ENCODE results near the gene ACR. TPM values are rescaled to one million over a fixed set of nuclear protein-coding genes. Genes with fewer than 3 reads are reported as not detected.

The ACR gene
- total and polyA plus RNA-seq, 2 experiments from 2014 or later = not detected

DNA sequence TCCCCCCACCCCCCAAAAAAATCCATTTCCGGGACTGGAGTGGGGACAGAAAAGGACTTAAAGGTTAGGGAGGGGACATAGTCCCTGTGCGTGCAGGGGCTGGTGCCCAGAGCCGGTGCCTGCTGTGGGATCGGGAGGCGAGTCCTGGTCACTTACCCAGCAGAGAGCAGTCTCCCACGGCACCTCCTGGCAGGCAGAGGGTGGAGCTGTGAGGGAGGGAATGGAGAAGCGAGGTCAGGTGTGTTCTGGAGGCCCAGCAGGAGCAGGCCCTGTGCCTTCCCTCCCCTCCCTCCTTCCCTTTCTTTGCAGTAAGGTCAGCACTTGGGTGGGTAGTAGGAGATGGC lies 37.0 kb upstream of the ACR start:
- H3F3A ChIP-seq (replicated peaks; ENCODE audit: low read depth) = peaks cover 4% of the 10 kb centered on the region; the same call in 1 of the 2 replicates
- no peak overlapping the region for H2AFZ ChIP-seq
- peaks cover 8% of the 10 kb centered on the region; the same call in 2 of the 3 replicates for H3K4me1 Mint-ChIP-seq
- peaks cover 19% of the 10 kb centered on the region for H3K27me3 ChIP-seq (ENCODE audit: insufficient read depth)
- peaks cover 31% of the 10 kb centered on the region for H3K27me3 Mint-ChIP-seq (ENCODE audit: insufficient read depth, low read depth, poor library complexity)
- no peak for TF ChIP-seq EZH2phosphoT487 (IDR thresholded peaks at IDR 0.05; ENCODE audit: unreplicated experiment)
- TF ChIP-seq JUNB (IDR thresholded peaks at IDR 0.05; ENCODE audit: unreplicated experiment) = no peak
- TF ChIP-seq ZNF331 (CRISPR knock-in tag; IDR thresholded peaks at IDR 0.05; ENCODE audit: low read depth) = no peak
- TF ChIP-seq POLR2AphosphoS5 (IDR thresholded peaks at IDR 0.05; ENCODE audit: low read depth) = no peak
- TF ChIP-seq NANOG (IDR thresholded peaks at IDR 0.05; ENCODE audit: borderline replicate concordance) = no peak
- TF ChIP-seq, protein P1, sequence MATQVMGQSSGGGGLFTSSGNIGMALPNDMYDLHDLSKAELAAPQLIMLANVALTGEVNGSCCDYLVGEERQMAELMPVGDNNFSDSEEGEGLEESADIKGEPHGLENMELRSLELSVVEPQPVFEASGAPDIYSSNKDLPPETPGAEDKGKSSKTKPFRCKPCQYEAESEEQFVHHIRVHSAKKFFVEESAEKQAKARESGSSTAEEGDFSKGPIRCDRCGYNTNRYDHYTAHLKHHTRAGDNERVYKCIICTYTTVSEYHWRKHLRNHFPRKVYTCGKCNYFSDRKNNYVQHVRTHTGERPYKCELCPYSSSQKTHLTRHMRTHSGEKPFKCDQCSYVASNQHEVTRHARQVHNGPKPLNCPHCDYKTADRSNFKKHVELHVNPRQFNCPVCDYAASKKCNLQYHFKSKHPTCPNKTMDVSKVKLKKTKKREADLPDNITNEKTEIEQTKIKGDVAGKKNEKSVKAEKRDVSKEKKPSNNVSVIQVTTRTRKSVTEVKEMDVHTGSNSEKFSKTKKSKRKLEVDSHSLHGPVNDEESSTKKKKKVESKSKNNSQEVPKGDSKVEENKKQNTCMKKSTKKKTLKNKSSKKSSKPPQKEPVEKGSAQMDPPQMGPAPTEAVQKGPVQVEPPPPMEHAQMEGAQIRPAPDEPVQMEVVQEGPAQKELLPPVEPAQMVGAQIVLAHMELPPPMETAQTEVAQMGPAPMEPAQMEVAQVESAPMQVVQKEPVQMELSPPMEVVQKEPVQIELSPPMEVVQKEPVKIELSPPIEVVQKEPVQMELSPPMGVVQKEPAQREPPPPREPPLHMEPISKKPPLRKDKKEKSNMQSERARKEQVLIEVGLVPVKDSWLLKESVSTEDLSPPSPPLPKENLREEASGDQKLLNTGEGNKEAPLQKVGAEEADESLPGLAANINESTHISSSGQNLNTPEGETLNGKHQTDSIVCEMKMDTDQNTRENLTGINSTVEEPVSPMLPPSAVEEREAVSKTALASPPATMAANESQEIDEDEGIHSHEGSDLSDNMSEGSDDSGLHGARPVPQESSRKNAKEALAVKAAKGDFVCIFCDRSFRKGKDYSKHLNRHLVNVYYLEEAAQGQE (IDR thresholded peaks at IDR 0.05; ENCODE audit: unreplicated experiment) = no peak
- no peak for TF ChIP-seq EZH2 (IDR thresholded peaks at IDR 0.05; ENCODE audit: low read depth, unreplicated experiment)
- TF ChIP-seq STAT1 (IDR thresholded peaks at IDR 0.05; ENCODE audit: unreplicated experiment) = no peak
- TF ChIP-seq, protein P2, sequence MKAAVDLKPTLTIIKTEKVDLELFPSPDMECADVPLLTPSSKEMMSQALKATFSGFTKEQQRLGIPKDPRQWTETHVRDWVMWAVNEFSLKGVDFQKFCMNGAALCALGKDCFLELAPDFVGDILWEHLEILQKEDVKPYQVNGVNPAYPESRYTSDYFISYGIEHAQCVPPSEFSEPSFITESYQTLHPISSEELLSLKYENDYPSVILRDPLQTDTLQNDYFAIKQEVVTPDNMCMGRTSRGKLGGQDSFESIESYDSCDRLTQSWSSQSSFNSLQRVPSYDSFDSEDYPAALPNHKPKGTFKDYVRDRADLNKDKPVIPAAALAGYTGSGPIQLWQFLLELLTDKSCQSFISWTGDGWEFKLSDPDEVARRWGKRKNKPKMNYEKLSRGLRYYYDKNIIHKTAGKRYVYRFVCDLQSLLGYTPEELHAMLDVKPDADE (IDR thresholded peaks at IDR 0.05) = no peak
- TF ChIP-seq, protein P3, sequence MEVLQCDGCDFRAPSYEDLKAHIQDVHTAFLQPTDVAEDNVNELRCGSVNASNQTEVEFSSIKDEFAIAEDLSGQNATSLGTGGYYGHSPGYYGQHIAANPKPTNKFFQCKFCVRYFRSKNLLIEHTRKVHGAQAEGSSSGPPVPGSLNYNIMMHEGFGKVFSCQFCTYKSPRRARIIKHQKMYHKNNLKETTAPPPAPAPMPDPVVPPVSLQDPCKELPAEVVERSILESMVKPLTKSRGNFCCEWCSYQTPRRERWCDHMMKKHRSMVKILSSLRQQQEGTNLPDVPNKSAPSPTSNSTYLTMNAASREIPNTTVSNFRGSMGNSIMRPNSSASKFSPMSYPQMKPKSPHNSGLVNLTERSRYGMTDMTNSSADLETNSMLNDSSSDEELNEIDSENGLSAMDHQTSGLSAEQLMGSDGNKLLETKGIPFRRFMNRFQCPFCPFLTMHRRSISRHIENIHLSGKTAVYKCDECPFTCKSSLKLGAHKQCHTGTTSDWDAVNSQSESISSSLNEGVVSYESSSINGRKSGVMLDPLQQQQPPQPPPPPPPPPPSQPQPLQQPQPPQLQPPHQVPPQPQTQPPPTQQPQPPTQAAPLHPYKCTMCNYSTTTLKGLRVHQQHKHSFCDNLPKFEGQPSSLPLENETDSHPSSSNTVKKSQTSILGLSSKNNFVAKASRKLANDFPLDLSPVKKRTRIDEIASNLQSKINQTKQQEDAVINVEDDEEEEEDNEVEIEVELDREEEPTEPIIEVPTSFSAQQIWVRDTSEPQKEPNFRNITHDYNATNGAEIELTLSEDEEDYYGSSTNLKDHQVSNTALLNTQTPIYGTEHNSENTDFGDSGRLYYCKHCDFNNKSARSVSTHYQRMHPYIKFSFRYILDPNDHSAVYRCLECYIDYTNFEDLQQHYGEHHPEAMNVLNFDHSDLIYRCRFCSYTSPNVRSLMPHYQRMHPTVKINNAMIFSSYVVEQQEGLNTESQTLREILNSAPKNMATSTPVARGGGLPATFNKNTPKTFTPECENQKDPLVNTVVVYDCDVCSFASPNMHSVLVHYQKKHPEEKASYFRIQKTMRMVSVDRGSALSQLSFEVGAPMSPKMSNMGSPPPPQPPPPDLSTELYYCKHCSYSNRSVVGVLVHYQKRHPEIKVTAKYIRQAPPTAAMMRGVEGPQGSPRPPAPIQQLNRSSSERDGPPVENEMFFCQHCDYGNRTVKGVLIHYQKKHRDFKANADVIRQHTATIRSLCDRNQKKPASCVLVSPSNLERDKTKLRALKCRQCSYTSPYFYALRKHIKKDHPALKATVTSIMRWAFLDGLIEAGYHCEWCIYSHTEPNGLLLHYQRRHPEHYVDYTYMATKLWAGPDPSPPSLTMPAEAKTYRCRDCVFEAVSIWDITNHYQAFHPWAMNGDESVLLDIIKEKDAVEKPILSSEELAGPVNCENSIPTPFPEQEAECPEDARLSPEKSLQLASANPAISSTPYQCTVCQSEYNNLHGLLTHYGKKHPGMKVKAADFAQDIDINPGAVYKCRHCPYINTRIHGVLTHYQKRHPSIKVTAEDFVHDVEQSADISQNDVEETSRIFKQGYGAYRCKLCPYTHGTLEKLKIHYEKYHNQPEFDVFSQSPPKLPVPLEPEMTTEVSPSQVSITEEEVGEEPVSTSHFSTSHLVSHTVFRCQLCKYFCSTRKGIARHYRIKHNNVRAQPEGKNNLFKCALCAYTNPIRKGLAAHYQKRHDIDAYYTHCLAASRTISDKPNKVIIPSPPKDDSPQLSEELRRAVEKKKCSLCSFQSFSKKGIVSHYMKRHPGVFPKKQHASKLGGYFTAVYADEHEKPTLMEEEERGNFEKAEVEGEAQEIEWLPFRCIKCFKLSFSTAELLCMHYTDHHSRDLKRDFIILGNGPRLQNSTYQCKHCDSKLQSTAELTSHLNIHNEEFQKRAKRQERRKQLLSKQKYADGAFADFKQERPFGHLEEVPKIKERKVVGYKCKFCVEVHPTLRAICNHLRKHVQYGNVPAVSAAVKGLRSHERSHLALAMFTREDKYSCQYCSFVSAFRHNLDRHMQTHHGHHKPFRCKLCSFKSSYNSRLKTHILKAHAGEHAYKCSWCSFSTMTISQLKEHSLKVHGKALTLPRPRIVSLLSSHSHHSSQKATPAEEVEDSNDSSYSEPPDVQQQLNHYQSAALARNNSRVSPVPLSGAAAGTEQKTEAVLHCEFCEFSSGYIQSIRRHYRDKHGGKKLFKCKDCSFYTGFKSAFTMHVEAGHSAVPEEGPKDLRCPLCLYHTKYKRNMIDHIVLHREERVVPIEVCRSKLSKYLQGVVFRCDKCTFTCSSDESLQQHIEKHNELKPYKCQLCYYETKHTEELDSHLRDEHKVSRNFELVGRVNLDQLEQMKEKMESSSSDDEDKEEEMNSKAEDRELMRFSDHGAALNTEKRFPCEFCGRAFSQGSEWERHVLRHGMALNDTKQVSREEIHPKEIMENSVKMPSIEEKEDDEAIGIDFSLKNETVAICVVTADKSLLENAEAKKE (CRISPR knock-in tag; IDR thresholded peaks at IDR 0.05) = no peak
- no peak for TF ChIP-seq CREB1 (CRISPR knock-in tag; IDR thresholded peaks at IDR 0.05; ENCODE audit: low read depth)
- no peaks in the 10 kb centered on the region; the same call in 2 of the 3 replicates for H3K36me3 Mint-ChIP-seq (ENCODE audit: low read depth)
- H3K4me2 ChIP-seq = no peak overlapping the region
- no peaks in the 10 kb centered on the region for H3K36me3 ChIP-seq (ENCODE audit: insufficient read depth)
- H3K4me3 ChIP-seq = no peak overlapping the region
- H3K27ac Mint-ChIP-seq = no peak overlapping the region
- ATAC-seq (no peak), DNase-seq (ENCODE audit: low spot score) (no peak)
- no peak overlapping the region for H3K27ac ChIP-seq (ENCODE audit: low read depth)
- no peaks in the 10 kb centered on the region for H3K4me1 ChIP-seq (ENCODE audit: insufficient read depth)
- no peaks in the 10 kb centered on the region for H3K9me2 ChIP-seq (ENCODE audit: insufficient read depth)
- no peaks in the 10 kb centered on the region for H3K79me2 ChIP-seq (replicated peaks; ENCODE audit: insufficient read depth)
- no peak overlapping the region for H3K4me3 Mint-ChIP-seq
- H4K20me1 ChIP-seq (replicated peaks; ENCODE audit: insufficient read depth) = no peaks in the 10 kb centered on the region
- no peaks in the 10 kb centered on the region for H3K9me3 Mint-ChIP-seq
